DND-41 (cell line): ENCODE results near the gene RUNX1.

Experiments
- ATAC-seq: fragments of 200-7000 bp; cut with Tn5 transposase; 3 replicates; pipeline ENCODE4 v1.9.1; 2021; ENCODE audit warnings: low read depth; ENCODE audit not compliant: insufficient read depth
- DNase-seq: peaks from one replicate; pipeline ENCODE4 v3.0.0-alpha.2; 2020
- H2AFZ ChIP-seq: 2 replicates; pipeline ENCODE4 v1.6.0; 2012; ENCODE audit warnings: low read depth, low read length
- H3K27ac ChIP-seq: 2 replicates; pipeline ENCODE4 v1.5.1; 2012; ENCODE audit warnings: low read length, inconsistent platforms
- H3K27me3 ChIP-seq: fragments of 200-600 bp; sonication (generic); 2 replicates; pipeline ENCODE4 v1.6.0; 2012; ENCODE audit warnings: low read length, mild to moderate bottlenecking, inconsistent platforms; ENCODE audit not compliant: insufficient read depth, poor library complexity
- H3K36me3 ChIP-seq: 2 replicates; pipeline ENCODE4 v1.5.1; 2012; ENCODE audit warnings: low read length, inconsistent platforms; ENCODE audit not compliant: insufficient read depth
- H3K4me1 ChIP-seq: 2 replicates; pipeline ENCODE4 v1.5.1; 2012; ENCODE audit warnings: mild to moderate bottlenecking, low read length; ENCODE audit not compliant: insufficient read depth
- H3K4me2 ChIP-seq: 2 replicates; pipeline ENCODE4 v1.6.0; 2012; ENCODE audit warnings: mild to moderate bottlenecking, moderate library complexity, low read length, inconsistent platforms; ENCODE audit not compliant: insufficient read depth
- H3K4me3 ChIP-seq, 2 experiments: fragments of 200-600 bp in 1 of 2; shearing (Covaris generic) in 1 of 2; 2 replicates each; pipeline ENCODE4 v1.5.1; 2012 to 2016; ENCODE audit warnings: inconsistent platforms in 2 of 2, low read length in 2 of 2, mild to moderate bottlenecking in 2 of 2, low read depth in 1 of 2, moderate library complexity in 1 of 2
- H3K79me2 ChIP-seq: 2 replicates; pipeline ENCODE4 v1.6.0; 2012; ENCODE audit warnings: low read length, inconsistent platforms; ENCODE audit not compliant: insufficient read depth
- H3K9ac ChIP-seq: 2 replicates; pipeline ENCODE4 v1.6.0; 2012; ENCODE audit warnings: low read depth, mild to moderate bottlenecking, inconsistent platforms, low read length, moderate library complexity
- H3K9me3 ChIP-seq: 2 replicates; pipeline ENCODE4 v1.5.1; 2012; ENCODE audit warnings: low read length, moderate library complexity, mild to moderate bottlenecking, inconsistent platforms; ENCODE audit not compliant: insufficient read depth, severe bottlenecking
- H4K20me1 ChIP-seq: 2 replicates; pipeline ENCODE4 v1.6.0; 2012; ENCODE audit warnings: low read length; ENCODE audit not compliant: insufficient read depth
- CTCF ChIP-seq: IDR thresholded peaks from 2 replicates; pipeline ENCODE4 v1.5.1; 2012; ENCODE audit warnings: borderline replicate concordance, low read length, moderate library complexity, mild to moderate bottlenecking; ENCODE audit not compliant: poor library complexity, severe bottlenecking; ENCODE audit errors: extremely low read depth
- EZH2 ChIP-seq: IDR thresholded peaks from 3 replicates; pipeline ENCODE4 v1.6.1; 2012; ENCODE audit warnings: borderline replicate concordance, low read depth, mild to moderate bottlenecking, moderate library complexity, low read length, inconsistent platforms; ENCODE audit not compliant: severe bottlenecking

Gene RUNX1

GRCh38 chr21:35052801-35053200, 3.7 kb upstream of the RUNX1 start:
- H3K79me2 ChIP-seq, result peaks cover 32% of the 10 kb centered on the region
- H3K36me3 ChIP-seq, result peaks cover 6% of the 10 kb centered on the region; the same call in 1 of the 2 replicates
- no peak overlapping the region for H2AFZ ChIP-seq
- no peaks in the 10 kb centered on the region for H4K20me1 ChIP-seq
- no peak overlapping the region for H3K4me3 ChIP-seq
- H3K27ac ChIP-seq, result peak overlapping the region; percentile 26; the same call in 1 of the 2 replicates
- DNase-seq, result no peak
- H3K9ac ChIP-seq, result no peak overlapping the region
- no peak for TF ChIP-seq EZH2
- no peak for TF ChIP-seq CTCF
- H3K27me3 ChIP-seq, result no peaks in the 10 kb centered on the region
- no peak for ATAC-seq
- peaks cover 42% of the 10 kb centered on the region for H3K4me1 ChIP-seq
- no peak overlapping the region for H3K4me2 ChIP-seq
- no peaks in the 10 kb centered on the region for H3K9me3 ChIP-seq

GRCh38 chr21:35051287-35051818, 2.3 kb upstream of the RUNX1 start:
- peak overlapping the region; percentile 46; the same call in 1 of the 2 replicates for H2AFZ ChIP-seq

GRCh38 chr21:35050348-35051286, 1.5 kb upstream of the RUNX1 start:
- H3K27me3 ChIP-seq, result no peaks in the 10 kb centered on the region
- peak overlapping the region; percentile 95 for H3K27ac ChIP-seq
- H3K9ac ChIP-seq, result peak overlapping the region; percentile 78
- DNase-seq (no peak), ATAC-seq (no peak)
- H3K4me2 ChIP-seq, result peak overlapping the region; percentile 89
- H3K79me2 ChIP-seq, result peaks cover 54% of the 10 kb centered on the region
- H2AFZ ChIP-seq, result peak overlapping the region; percentile 46; the same call in 1 of the 2 replicates
- H3K4me1 ChIP-seq, result peaks cover 55% of the 10 kb centered on the region
- no peaks in the 10 kb centered on the region for H3K9me3 ChIP-seq
- TF ChIP-seq EZH2 (no peak), CTCF (no peak)
- H3K36me3 ChIP-seq, result peaks cover 19% of the 10 kb centered on the region
- H3K4me3 ChIP-seq, result peak overlapping the region in 1 of 2 experiments; percentile 79; a peak in 2 of 4 replicates
- H4K20me1 ChIP-seq, result peaks cover 10% of the 10 kb centered on the region; the same call in 1 of the 2 replicates

More at GRCh38 chr21:35051287-35051818, 2.3 kb upstream of the RUNX1 start:
- H3K4me2 ChIP-seq, result peak overlapping the region; percentile 43
- peak overlapping the region; percentile 78 for H3K9ac ChIP-seq
- H3K36me3 ChIP-seq, result peaks cover 12% of the 10 kb centered on the region
- ATAC-seq, result peak; percentile 71
- H3K27me3 ChIP-seq, result no peaks in the 10 kb centered on the region
- peak overlapping the region; percentile 95 for H3K27ac ChIP-seq
- no peak overlapping the region for H3K4me3 ChIP-seq
- H4K20me1 ChIP-seq, result peaks cover 3% of the 10 kb centered on the region; the same call in 1 of the 2 replicates
- peaks cover 47% of the 10 kb centered on the region for H3K79me2 ChIP-seq
- peaks cover 48% of the 10 kb centered on the region for H3K4me1 ChIP-seq
- DNase-seq, result peak; percentile 94
- TF ChIP-seq CTCF (peak; percentile 79), EZH2 (no peak)
- H3K9me3 ChIP-seq, result no peaks in the 10 kb centered on the region
